H9 (cell line): ENCODE measurements around the gene NPY1R. TPM values are rescaled to one million over a fixed set of nuclear protein-coding genes. Genes with fewer than 3 reads are reported as not detected.

Source experiments
- DNase-seq: peaks from one replicate; pipeline ENCODE4 v3.0.0-alpha.2; 2017
- H2AFZ ChIP-seq: one replicate; pipeline ENCODE4 v1.6.1; 2013; ENCODE audit warnings: mild to moderate bottlenecking, low read length, control low read depth, moderate library complexity
- H2AK5ac ChIP-seq: 2 replicates; pipeline ENCODE4 v1.6.1; 2013; ENCODE audit warnings: low read length, control low read depth, mixed read lengths; ENCODE audit not compliant: insufficient read length
- H2BK120ac ChIP-seq: one replicate; pipeline ENCODE4 v1.6.1; 2013; ENCODE audit warnings: low read depth, mild to moderate bottlenecking, low read length, control low read depth, inconsistent platforms; ENCODE audit not compliant: poor library complexity, severe bottlenecking
- H2BK12ac ChIP-seq: 2 replicates; pipeline ENCODE4 v1.6.1; 2013; ENCODE audit warnings: low read length, control low read depth, mixed read lengths, low read depth; ENCODE audit not compliant: insufficient read length
- H2BK15ac ChIP-seq: 2 replicates; pipeline ENCODE4 v1.6.1; 2013; ENCODE audit warnings: low read depth, low read length, control low read depth
- H2BK20ac ChIP-seq: one replicate; pipeline ENCODE4 v1.6.1; 2013; ENCODE audit warnings: low read depth, mild to moderate bottlenecking, low read length, control low read depth, inconsistent platforms; ENCODE audit not compliant: poor library complexity, severe bottlenecking
- H2BK5ac ChIP-seq: 2 replicates; pipeline ENCODE4 v1.6.1; 2013; ENCODE audit warnings: low read length, control low read depth, mixed read lengths; ENCODE audit not compliant: insufficient read length
- H3K14ac ChIP-seq: 2 replicates; pipeline ENCODE4 v1.6.1; 2013; ENCODE audit warnings: low read length, control low read depth; ENCODE audit not compliant: insufficient read depth
- H3K18ac ChIP-seq: 2 replicates; pipeline ENCODE4 v1.6.1; 2013; ENCODE audit warnings: low read depth, mild to moderate bottlenecking, mixed read lengths, low read length, control low read depth; ENCODE audit not compliant: insufficient read length
- H3K23ac ChIP-seq: 2 replicates; pipeline ENCODE4 v1.6.1; 2013; ENCODE audit warnings: low read length, control low read depth, mixed read lengths, low read depth; ENCODE audit not compliant: insufficient read length
- H3K23me2 ChIP-seq: 2 replicates; pipeline ENCODE4 v1.6.1; 2013; ENCODE audit warnings: low read depth, mild to moderate bottlenecking, mixed read lengths, low read length, control low read depth; ENCODE audit not compliant: insufficient read length, poor library complexity, severe bottlenecking
- H3K27ac ChIP-seq: 2 replicates; pipeline ENCODE4 v1.5.1; 2013; ENCODE audit warnings: low read length, control low read depth, mixed read lengths, low read depth; ENCODE audit not compliant: insufficient read length
- H3K27me3 ChIP-seq: 2 replicates; pipeline ENCODE4 v1.6.1; 2013; ENCODE audit warnings: low read length, control low read depth, inconsistent platforms; ENCODE audit not compliant: insufficient read depth
- H3K4ac ChIP-seq: 2 replicates; pipeline ENCODE4 v1.6.1; 2013; ENCODE audit warnings: low read depth, mild to moderate bottlenecking, control low read depth, inconsistent platforms, low read length, moderate library complexity
- H3K4me1 ChIP-seq: 2 replicates; pipeline ENCODE4 v1.6.1; 2013; ENCODE audit warnings: low read length, control low read depth, inconsistent platforms; ENCODE audit not compliant: insufficient read depth
- H3K4me2 ChIP-seq: 2 replicates; pipeline ENCODE4 v1.6.1; 2013; ENCODE audit warnings: low read length, control low read depth, mixed read lengths; ENCODE audit not compliant: insufficient read length, insufficient read depth
- H3K56ac ChIP-seq: 2 replicates; pipeline ENCODE4 v1.6.1; 2013; ENCODE audit warnings: low read depth, mild to moderate bottlenecking, mixed read lengths, low read length, control low read depth; ENCODE audit not compliant: insufficient read length
- H3K79me1 ChIP-seq: 2 replicates; pipeline ENCODE4 v1.6.1; 2013; ENCODE audit warnings: low read depth, mild to moderate bottlenecking, moderate library complexity, low read length, control low read depth, inconsistent platforms; ENCODE audit not compliant: insufficient read depth, poor library complexity, severe bottlenecking
- H3K79me2 ChIP-seq: 2 replicates; pipeline ENCODE4 v1.6.1; 2013; ENCODE audit warnings: low read length, control low read depth, inconsistent platforms; ENCODE audit not compliant: insufficient read depth
- H3K9ac ChIP-seq: 2 replicates; pipeline ENCODE4 v1.6.1; 2013; ENCODE audit warnings: low read length, control low read depth, mixed read lengths; ENCODE audit not compliant: insufficient read length; ENCODE audit errors: extremely low read depth
- H3K9me3 ChIP-seq: one replicate; pipeline ENCODE4 v1.6.1; 2013; ENCODE audit warnings: low read depth, low read length, inconsistent platforms; ENCODE audit not compliant: control insufficient read depth
- H3T11ph ChIP-seq: one replicate; pipeline ENCODE4 v1.6.1; 2013; ENCODE audit warnings: mild to moderate bottlenecking, low read length, control low read depth, inconsistent platforms
- H4K20me1 ChIP-seq: one replicate; pipeline ENCODE4 v1.6.1; 2013; ENCODE audit not compliant: control insufficient read depth, insufficient read length, insufficient read depth
- H4K5ac ChIP-seq: 2 replicates; pipeline ENCODE4 v1.6.1; 2013; ENCODE audit warnings: low read depth, mild to moderate bottlenecking, mixed read lengths, low read length, control low read depth; ENCODE audit not compliant: insufficient read length
- H4K8ac ChIP-seq: replicated peaks from 2 replicates; pipeline ENCODE4 v1.6.1; 2013; ENCODE audit warnings: low read length, control low read depth, mixed read lengths, low read depth; ENCODE audit not compliant: insufficient read length
- H4K91ac ChIP-seq: 2 replicates; pipeline ENCODE4 v1.6.1; 2013; ENCODE audit warnings: low read depth, mild to moderate bottlenecking, moderate library complexity, mixed read lengths, low read length, control low read depth; ENCODE audit not compliant: insufficient read length
- H3K27ac Mint-ChIP-seq, 3 experiments: 2 replicates in 2 of 3; 3 replicates in 1 of 3; pipeline ENCODE4 v1.8.0; 2020 to 2021; ENCODE audit warnings: mixed read lengths in 3 of 3, mild to moderate bottlenecking in 1 of 3, moderate library complexity in 1 of 3
- H3K27me3 Mint-ChIP-seq: 2 replicates; pipeline ENCODE4 v1.8.0; 2021; ENCODE audit warnings: low read depth, mild to moderate bottlenecking, moderate library complexity, mixed read lengths
- H3K36me3 Mint-ChIP-seq, 3 experiments: 2 replicates in 2 of 3; 3 replicates in 1 of 3; pipeline ENCODE4 v1.8.0; 2020 to 2021; ENCODE audit warnings: low read depth in 3 of 3, mixed read lengths in 3 of 3; ENCODE audit not compliant: insufficient read depth in 1 of 3
- H3K4me1 Mint-ChIP-seq, 2 experiments: 2 replicates each; pipeline ENCODE4 v1.8.0; 2020; ENCODE audit warnings: mixed read lengths in 2 of 2
- H3K4me3 Mint-ChIP-seq, 2 experiments: 2 replicates in 1 of 2; 3 replicates in 1 of 2; pipeline ENCODE4 v1.8.0; 2020 to 2021; ENCODE audit warnings: mild to moderate bottlenecking in 2 of 2, mixed read lengths in 2 of 2, moderate library complexity in 1 of 2
- H3K9me3 Mint-ChIP-seq, 2 experiments: 2 replicates in 1 of 2; 3 replicates in 1 of 2; pipeline ENCODE4 v1.8.0; 2020; ENCODE audit warnings: mild to moderate bottlenecking in 2 of 2, mixed read lengths in 2 of 2, moderate library complexity in 1 of 2
- CTCF ChIP-seq: fragments of 200-600 bp; sonication (generic); conservative IDR thresholded peaks from 3 replicates; pipeline ENCODE4 v1.8.0; 2021; ENCODE audit warnings: antibody characterized with exemption, mild to moderate bottlenecking
- WGBS: extraction: QIAGEN DNeasy Blood & Tissue Kit; methylation state at CpG from one replicate; pipeline ENCODE4 v1.1.7; 2013; ENCODE audit warnings: missing lambda C conversion rate, low lambda C conversion rate, mixed read lengths; ENCODE audit not compliant: insufficient read length; ENCODE audit errors: extremely low coverage; 5-methylcytosine and 5-hydroxymethylcytosine counted together
- total RNA-seq: library from RNA; stranded (reverse); gene quantifications from 2 replicates; pipeline ENCODE4 v1.2.1, GENCODE V29; 2021

Gene NPY1R
- total RNA-seq, 1 experiment from 2014 or later, result 27.3 TPM

- H3K27ac Mint-ChIP-seq, result no peak overlapping the region
- Histone ChIP-seq H2BK120ac (no peak overlapping the region), H2BK15ac (no peak overlapping the region), H3K56ac (no peak overlapping the region), H4K5ac (no peak overlapping the region), H3K79me2 (no peaks in the 10 kb centered on the region), H3K9ac (no peak overlapping the region), H2AK5ac (no peak overlapping the region), H2BK5ac (no peak overlapping the region), H3K14ac (no peak overlapping the region), H3K27ac (no peak overlapping the region), H3K4me1 (no peaks in the 10 kb centered on the region), H3K9me3 (no peaks in the 10 kb centered on the region), H3K27me3 (no peaks in the 10 kb centered on the region), H3K18ac (no peak overlapping the region), H4K20me1 (no peaks in the 10 kb centered on the region), H4K8ac (no peak overlapping the region), H2BK12ac (no peak overlapping the region), H3T11ph (no peak overlapping the region), H3K79me1 (no peaks in the 10 kb centered on the region), H3K4ac (no peak overlapping the region), H4K91ac (no peak overlapping the region), H2AFZ (no peak overlapping the region), H3K23me2 (no peaks in the 10 kb centered on the region), H3K4me2 (no peak overlapping the region), H3K23ac (no peak overlapping the region), H2BK20ac (no peak overlapping the region)
- WGBS, result no CpG with 5 or more reads among the region's 1 CpG
- no peaks in the 10 kb centered on the region; the same call in 1 of the 2 replicates for H3K27me3 Mint-ChIP-seq
- H3K9me3 Mint-ChIP-seq, result peaks cover 5 to 7% of the 10 kb centered on the region in 2 experiments
- no peak for TF ChIP-seq CTCF
- H3K4me3 Mint-ChIP-seq, result no peak overlapping the region
- peaks cover 0 to 3% (median 0%) of the 10 kb centered on the region in 3 experiments; a peak in 2 of 7 replicates for H3K36me3 Mint-ChIP-seq
- no peak for DNase-seq
- no peaks in the 10 kb centered on the region for H3K4me1 Mint-ChIP-seq
Measured at GRCh38 chr4:163309466-163309865, 22.9 kb downstream of the NPY1R start.
